Hematopoietic multipotent progenitor cell treated with erythropoietin and hydrocortisone succinate and interleukin-3 and kit ligand, for 8 days (in vitro differentiated cells): Measurements from ENCODE around the gene UBQLN4.
A peak's percentile ranks its signal among the peaks of the same experiment; 100 is the strongest.

Experiments
- DNase-seq: peaks from one replicate; pipeline ENCODE4 v3.0.0-alpha.2; 2015

Gene UBQLN4

DNA sequence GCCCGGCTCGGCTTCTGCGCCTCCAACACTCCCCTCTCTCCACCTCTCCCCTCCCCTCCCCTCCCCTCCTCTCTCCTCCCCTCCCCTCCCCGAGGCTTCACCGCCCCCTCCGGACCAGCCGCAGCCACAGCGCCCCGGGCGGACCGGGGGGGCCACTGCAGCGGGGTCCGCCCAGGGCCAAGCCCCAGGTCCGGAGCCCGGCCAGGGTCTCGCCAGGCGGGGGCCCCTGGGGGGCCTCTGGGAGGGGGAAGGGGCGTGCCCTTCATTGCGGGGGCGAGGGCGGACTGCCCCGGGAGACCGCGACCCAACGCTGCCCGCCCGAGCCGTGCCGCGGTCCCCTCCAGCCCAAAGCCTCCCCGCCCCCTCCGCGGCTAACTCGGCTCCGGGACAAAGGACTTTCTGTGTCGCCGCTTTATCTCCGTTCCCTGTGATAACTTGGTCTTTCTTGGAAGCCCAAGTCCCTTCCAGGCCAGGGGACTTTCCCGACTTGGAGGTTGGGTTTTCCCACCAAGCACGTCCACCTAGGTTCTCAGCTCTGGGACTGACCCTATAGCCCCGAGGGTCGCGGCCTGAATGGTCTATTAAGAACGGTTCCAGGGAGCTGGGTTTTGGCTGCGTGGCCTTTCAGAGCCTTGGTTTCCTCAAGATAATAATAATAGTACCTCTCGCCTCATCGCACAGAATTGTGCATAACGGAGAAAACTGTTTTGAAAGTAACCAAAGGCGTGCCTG lies at the start of gene UBQLN4:
Gene UBQLN4, minus strand, starts transcription at position 31 of the 732 bp plus-strand sequence. CDS start 97 bp downstream, outside the sequence.
- DNase-seq, result peak; percentile 86

DNA sequence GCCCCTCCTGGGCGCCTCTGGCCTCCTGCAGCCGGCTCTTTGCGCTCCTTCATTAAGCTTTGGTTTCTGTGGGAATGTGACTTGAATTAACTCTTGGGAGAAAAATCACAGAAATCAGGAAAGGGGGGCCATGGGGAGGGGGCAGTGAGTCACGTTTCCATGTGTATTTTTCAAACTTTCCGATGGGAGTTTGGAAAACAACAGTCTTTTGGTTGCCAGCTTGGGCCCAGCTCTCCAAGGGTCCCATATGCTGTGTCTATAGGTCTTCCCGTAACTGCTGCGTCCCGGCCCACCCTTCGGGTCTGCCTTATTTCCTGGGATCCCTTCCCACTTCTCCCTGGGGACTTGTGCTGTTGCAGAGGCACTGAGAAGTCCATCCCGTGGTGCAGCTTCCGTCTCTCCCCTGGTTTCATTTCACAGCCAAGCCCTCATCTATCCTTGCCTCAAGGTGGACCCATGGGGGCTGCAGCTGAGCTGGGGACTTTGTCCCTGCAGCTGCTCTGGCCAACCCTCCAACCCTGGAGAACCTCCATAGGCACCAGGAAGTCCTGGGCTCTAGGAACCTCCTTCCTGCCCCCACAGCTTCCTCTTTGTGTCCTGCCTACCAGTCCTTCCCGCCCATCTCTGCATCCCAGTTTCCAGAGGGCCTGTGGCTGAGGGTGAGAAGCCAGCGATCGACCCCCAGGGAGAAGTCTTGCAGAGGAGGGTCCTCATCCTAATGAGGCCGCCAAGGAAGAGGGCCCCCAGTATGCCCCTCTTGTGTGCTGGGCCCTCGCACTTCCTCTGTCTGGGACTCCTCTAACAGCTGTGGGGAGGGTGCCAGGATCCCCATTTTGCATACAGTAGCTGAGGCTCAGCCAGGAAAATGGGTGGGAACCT lies 49.3 kb upstream of the UBQLN4 start:
- no peak for DNase-seq

DNA sequence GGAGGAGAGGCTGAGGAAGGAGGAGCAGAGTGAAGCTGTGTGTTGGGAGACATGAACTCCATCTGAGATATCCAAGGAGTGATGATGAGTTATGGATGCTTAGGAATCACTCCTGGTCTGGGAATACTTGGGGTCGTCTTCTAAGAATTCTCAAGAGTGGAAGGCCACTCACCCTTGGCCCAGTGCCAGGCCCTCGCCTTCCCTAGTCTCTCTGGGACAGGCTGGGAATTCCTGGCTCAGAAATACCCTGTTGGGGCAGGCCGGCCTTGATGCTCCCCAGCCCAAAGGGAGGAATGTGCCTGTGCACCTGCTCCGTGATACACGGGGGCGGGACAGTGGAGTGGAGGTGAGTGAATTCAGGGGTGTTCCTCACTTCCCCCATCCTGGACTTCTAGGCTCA lies 48.3 kb upstream of the UBQLN4 start:
- DNase-seq, result no peak

DNA sequence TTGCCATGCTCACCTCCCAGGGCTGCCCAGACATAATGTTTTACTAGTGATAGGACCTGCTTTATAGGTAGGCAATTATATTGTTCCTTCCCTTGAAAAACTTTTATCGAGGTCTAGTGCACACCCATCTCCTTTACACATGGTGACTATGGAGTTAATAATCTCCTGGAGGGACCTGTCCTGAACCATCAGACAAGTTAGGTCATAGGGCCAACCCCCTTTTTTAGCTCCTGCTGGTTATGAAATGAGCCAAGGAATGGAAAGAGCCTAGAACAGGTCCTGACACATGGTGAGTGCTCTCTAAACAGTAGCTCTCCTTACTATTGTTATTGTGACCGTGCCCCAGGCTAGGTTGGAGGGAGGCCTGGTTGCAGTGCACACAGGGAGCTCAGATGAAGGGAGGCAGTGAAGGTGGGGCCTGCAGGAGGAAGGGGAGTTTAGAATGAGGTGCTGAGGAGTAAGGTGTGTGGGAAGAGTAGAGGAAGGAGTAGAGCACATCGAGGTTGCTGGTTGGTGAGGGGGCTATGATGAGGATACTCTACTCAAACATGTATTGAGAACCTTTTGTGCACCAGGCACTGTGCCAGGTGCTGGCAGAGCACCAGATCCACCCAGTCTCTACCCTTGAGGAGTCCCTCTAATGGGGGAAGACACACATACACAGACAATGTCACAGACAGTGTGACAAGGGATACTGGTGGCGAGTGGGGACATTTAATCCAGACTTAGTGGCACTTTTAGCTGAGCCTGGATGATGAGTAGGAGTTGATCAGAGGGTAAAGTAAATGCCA lies 46.8 kb upstream of the UBQLN4 start:
- DNase-seq, result peak; percentile 81

DNA sequence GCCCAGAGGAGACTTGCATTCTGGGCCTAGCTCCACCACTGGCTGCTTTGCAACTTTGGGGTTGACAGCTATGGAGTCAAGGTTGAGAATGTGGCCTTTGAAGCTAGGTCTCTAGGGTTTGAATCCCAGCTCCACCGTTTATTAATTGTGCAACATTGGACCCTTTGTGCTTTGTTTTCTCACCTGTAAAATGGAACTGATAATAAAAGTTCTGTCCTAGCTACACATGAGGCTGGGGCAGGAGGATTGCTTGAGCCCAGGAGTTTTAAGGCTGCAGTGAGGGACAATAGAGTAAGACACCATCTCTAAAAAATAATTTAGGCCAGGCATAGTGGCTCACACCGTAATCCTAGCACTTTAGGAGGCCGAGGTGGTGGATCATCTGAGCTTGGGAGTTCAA lies 45.7 kb upstream of the UBQLN4 start:
- no peak for DNase-seq

DNA sequence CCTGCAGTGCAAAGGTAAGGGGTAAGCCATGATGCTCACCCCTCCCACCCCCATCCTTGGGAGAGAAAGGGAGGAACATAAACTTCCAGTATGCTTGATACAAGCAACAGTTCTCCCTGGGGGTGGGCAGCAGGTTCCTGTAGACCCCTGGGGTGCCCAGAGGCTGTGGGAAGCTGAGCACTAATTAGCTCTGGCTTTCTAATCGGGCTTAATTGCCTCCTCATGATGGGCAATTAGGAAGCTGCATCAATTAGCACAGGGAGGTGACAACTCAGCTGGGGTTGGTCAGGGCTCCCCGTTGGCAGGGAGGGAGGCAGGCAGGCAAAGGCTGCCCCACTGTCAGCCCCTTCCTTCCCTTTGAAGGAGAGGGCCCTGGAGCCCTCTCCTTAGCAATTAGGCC lies 45.2 kb upstream of the UBQLN4 start:
- DNase-seq, result no peak

DNA sequence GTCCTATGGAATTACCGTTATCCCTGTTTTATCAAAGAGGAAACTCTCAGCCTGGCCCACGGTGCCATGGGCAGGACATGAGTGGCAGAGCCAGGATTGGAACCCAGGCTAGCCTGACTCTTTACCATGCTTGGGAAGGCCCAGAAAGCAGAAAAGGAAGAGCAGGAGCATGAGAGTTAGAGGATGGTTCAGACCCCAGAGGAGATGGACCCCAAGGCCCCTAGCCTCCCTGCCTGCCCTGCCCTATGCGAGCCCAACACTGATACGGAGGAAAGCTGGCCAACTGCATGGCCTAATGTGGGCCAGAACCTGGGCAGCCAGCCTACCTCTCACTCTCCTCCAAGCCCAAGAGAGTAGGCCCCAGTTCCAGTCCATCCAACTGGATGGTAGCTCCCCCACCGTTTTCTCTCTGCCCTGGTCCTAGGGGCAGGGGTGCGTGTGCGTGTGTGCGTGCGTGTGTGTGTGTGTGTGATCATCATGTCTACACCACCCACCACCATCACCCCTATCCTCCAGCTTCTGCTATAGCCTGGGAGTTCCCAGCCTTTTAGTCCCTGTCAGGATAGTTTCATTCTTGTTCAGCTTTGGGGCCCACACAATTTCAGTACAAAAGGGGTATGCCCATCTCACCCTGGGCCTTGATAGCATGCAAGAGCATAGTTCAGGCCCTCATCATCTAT lies 44.0 kb upstream of the UBQLN4 start:
- DNase-seq, result no peak

DNA sequence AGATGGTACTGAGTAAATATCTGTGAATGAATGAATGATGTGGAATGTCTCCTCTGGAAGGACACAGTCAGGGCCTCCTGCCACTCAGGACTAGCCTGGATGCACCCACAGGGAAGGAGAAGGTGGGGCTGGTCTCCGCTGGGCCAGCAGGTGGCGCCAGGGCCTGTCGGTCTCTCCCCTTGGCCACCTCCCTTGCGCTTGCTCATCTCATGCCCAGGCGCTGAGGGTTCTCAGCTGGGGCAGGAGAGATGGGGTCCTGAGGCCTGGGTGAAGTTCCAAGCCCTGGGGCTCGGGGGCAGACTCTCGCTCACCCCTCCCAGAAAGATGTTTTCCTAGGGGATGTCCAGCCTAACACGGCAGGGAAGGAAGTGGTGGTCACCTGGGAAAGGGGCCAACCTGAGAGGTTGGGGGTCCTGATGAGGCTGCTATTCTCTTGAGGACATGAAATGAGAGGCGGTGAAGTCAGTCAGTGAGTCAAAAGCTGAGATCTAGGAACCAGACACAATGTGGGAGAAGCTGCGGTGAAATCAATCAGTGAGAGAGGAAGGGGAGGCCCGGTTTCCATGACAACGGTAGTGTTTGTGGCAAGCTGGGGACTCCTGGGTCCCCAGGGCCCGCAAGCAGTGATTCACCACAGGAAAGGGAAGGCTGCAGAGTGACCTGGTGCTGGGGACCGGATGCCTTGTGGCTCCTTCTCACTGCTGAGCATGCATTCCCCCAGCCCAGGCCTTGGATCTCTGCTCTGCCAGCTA lies 43.2 kb upstream of the UBQLN4 start:
- peak; percentile 83 for DNase-seq

DNA sequence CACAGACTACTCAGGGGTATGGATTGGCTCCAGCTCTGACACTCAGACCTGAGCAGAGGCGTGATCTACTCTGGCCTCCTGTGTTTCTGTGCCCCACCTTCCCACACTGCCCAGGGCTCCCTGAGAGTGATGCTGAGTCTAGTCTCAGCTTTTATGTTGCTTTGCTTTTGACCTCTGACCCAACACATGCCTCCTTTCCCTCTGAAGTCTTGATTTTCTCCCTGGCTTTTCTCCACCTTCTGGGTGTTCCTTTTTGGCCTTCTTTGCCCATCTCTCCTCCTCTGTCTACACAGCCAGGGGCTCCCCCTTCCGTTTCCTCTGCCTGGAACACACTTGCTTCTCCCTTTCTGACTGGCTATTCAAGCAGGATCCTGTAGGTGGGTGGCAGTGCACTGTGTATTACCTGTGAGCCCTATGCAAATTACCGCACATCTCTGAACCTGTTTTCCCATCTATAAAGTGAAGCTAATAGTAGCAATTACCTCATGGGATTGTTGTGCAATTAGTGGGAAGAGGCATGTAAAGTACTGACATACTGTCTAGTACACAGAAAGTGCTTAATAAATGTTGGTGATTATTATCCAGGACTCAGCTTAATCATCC lies 42.4 kb upstream of the UBQLN4 start:
- DNase-seq, result no peak

DNA sequence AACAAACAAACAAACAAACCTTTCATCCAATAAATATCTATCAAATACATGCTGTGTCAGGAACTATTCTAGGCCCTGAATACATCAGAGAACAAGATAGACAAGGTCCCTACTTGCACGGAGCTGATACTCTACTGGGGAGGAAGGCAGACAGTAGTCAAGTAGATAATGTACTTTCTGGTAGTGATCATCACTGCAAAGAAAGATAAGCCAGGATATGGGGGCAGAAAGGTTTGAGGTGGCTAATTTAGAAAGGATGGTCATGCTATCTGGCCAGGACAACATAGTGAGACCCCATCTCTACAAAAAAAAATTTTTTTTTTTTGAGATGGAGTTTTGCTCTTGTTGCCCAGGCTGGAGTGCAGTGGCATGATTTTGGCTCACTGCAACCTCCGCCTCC lies 38.0 kb upstream of the UBQLN4 start:
- DNase-seq, result peak; percentile 54

DNA sequence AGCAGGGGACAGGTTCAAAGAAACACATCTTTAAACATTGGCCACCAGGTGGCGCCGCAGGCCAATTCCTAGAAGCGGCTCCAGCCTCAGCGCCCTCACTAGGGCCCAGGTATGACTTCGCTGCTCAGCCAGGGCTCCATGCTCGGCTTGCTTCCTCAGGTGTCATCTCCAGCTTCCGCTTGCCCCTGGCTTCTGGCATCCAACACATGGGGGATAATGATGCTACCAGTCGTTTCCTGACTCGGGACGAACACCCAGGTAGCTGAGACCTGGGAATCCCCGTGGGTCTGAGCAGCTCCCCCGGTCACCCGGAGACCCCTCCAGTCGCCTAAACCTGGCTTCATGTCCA lies 37.2 kb upstream of the UBQLN4 start:
- DNase-seq, result peak; percentile 89

DNA sequence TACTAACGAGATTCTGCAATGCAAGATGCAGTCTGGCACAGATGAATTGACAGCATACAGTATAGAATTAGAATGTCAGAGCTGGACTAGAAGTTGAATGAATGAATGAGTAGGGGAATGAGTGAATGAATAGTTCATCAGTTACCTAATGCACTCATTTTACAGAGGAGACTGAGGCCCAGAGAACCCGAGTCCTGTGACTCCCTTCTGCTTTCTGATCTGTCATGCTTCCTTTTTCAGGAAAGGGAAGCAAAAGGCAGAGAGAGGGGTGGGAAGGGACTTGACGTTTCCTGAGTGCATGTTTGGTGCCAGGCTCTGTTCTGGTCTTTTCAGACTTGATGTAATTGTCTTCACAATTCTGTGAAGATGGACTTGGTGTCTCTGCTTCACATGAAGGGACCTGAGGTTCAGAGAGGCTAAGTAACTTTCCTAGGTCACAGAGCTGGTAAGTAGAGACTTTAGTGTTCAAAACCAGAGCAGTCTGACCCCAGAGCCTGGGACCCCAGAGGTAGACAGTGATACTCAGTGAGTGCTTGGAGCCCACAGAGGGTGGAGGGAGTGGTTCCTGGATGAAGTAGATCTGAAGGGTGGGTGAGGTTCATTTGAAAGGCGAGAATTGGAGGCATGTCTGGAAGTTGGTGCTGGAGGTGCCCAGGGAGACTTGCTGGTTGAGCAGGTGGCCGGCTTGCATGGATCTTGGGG lies 36.7 kb upstream of the UBQLN4 start:
- no peak for DNase-seq

DNA sequence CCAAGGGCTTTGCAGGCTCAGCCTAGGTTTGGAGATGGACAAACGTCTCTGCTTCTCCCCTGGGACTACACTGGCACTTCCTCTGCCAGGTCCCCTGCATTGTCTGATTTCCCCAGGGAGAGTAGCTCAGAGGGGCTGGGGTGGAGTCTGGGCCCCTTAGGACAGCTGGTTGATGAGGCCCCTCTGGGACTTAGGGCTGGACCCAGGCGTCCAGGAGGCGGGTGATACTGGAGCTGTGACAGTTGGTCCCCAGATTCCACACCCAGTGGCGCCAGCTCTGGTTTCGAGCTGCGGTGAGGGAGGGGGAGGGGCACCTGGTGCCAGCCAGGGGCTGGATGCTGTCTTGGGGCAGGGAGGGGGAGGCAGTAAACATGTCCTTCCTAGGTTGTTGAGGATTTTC lies 36.1 kb upstream of the UBQLN4 start:
- DNase-seq, result peak; percentile 26

DNA sequence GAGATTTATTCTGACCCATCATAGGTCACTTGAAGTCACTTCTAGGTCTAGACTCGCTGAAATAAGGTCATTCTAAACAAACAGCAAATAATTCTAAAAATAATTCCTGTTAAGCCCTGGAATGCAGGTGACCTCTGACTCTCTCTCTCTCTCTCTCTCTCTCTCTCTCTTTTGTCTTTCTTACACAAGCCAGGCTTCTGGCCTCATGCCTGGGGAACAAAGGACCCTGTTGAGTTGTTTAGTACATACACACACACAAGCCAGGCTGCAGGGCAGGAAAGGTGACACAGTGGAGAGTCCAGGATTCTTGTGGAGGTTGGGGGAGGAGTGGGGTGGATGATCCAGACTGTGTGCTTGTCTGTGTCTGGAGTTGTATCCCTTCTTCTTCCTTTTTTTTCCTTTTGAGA lies 32.7 kb upstream of the UBQLN4 start:
- no peak for DNase-seq

DNA sequence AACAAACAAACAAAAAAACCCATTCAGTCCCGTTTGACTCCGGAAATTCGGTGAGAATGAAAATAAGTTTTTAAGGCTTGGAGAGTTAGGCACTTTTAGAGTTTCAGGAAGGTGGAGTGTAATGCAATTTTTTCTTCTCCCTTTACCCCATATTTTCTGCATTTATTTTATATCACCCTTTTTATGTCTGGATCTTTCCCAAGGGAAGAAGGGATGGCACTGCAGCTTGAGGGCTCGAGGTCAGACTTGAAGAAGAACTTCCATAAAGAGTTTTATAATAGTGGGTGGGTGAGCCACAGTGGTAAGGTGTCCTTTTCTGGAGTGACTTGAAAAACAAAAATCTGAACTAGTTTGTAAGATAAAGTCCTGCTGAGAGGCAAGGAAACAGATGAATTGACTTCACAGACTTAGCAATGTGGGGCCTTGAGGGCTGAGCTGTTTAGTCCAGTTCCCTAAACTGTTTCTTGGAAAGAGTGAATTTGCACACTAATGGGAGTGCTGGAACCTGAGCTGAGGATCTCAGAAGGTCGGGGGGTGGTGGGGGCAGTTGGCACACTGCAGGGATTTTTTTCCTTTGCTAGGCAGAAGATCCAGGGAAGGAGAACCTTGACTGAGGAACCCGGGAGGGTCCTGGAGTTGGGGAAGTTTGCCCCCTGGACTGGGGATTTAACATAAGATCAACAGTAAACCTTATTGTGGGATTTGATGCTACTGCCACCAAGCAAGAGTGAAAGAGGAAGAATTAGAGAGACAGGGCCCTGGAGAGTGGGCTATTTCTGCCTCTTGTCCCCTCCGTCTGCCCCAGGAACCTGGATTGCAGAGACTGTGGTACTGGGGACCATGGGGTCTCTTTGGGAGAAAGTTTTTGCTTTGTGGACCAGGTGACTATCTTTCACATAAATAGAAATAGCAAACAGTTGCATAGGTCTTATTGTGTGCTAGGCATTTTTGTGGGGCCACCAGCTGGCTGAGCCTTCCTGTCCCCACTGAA lies 30.5 kb upstream of the UBQLN4 start:
- no peak for DNase-seq

DNA sequence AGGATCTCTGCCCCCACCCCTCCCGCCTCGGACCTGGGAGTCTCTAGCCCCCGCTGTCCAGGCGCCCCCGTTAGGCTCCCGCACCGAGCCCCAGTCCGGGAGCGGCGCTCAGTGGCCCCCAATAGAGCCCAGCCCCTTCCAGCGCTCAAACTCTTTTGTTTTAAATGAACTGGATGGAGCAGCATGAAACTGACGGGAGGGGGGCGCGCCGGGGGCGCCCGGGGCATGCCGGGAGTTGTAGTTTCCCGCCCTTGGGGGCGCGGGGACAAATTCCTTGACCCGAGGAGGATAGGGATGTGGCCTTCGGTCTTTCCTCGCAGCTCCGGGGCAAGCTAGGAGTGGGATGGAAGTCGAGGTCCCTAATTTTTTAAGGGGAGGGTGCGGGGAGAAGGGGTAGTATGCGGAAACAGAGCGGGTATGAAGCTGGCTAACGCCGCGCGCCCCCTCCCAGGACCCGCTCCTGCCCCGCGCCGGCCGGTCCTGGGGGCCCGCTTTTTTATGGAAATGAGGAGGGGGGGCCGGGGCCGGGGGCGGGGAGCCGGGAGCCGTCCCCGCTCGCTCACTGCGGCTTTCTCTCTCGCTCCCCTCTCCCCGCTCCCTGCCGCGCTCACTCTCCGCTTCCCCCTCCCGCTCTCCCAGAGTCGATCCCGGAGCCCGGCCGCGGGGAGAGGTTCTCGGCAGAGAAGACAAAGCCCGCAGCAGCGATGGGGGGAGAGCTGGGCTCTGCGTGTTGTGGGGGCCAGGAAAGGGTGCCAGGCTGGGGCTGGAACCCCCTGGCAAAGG lies 28.9 kb upstream of the UBQLN4 start, which contains the start of gene MEX3A:
Gene MEX3A, minus strand, starts transcription at position 157 of the 783 bp plus-strand sequence. CDS start 467 bp downstream, outside the sequence.
- DNase-seq, result peak; percentile 63

DNA sequence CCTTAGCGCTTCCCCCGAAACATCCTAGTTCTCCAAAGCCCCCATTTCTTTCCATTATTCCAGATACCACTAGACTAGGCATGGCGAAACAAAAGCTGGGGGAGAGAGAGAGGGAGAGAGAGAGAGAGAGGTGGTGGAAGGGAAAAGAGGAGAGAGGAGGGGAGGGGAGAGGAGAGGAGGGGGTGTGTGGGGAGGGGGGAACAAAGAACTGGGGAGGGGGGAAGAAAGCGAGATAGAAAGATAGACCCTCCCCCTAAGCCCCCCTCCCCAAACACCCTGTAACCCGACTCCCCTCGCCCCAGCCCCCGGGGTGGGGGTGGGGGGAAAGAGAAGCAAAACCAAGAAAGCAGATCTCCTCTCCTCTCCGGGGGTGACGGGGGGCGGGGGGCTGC lies 28.3 kb upstream of the UBQLN4 start:
- no peak for DNase-seq

DNA sequence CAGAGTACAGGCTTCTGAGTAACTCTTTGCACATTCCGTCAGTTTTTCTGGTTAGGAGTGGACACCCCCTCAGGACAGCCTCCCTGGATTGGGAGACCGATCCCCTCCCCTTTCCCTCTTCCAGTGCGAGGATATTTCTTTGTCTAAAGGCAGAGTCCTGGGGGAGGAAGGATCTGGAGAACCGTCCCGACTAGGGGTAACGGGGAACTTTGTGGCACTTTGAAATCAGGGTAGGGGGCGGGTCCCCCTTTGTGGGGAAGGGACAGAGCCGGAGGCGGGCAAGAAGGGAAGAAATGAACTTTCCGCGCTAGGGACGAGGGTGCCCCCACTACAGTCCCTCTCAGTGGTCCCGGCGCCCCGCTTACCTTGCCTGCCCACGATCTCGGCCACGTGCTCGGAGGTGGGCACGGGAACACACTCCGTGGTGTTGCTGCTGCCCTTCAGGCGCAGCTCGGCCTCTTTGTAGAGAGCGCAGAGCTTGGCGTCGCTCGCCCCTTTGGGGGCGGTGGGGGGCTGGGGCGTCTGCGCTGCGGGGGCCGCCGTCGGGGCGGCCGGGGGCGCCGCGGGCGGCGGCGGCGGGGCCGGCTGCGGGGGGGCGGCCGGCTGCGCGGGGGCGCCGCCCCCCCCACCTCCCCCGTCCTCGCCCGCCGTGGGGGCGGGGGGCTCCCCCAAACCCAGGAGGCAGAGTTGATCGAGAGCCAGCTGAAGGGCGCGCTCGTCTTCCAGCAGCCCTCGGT lies 27.8 kb upstream of the UBQLN4 start:
- no peak for DNase-seq
